HUES6 (cell line): ENCODE data around the gene DPP7.
"Not testable (repeated sequence)": the region's sequence is repeated elsewhere in the genome, so short reads cannot be mapped to it uniquely, and the experiment has no call there.

Experiments
- H3K27ac ChIP-seq: 2 replicates; pipeline ENCODE4 v1.7.0; 2013; ENCODE audit warnings: low read depth, mild to moderate bottlenecking, low read length, inconsistent platforms
- H3K27me3 ChIP-seq: 2 replicates; pipeline ENCODE4 v1.6.1; 2013; ENCODE audit warnings: low read length; ENCODE audit not compliant: control insufficient read depth, insufficient read depth
- H3K36me3 ChIP-seq: 2 replicates; pipeline ENCODE4 v1.6.1; 2013; ENCODE audit warnings: low read length; ENCODE audit not compliant: control insufficient read depth, insufficient read depth
- H3K4me1 ChIP-seq: 2 replicates; pipeline ENCODE4 v1.6.1; 2013; ENCODE audit warnings: low read length; ENCODE audit not compliant: control insufficient read depth, insufficient read depth
- H3K4me3 ChIP-seq: 2 replicates; pipeline ENCODE4 v1.5.1; 2013; ENCODE audit warnings: low read depth, low read length
- H3K9ac ChIP-seq: one replicate; pipeline ENCODE4 v1.6.1; 2013; ENCODE audit warnings: mild to moderate bottlenecking, low read length
- H3K9me3 ChIP-seq: 2 replicates; pipeline ENCODE4 v1.6.1; 2013; ENCODE audit warnings: low read depth, low read length; ENCODE audit not compliant: control insufficient read depth, insufficient read depth

Gene DPP7

GRCh38 chr9:137064027-137064879 lies 50.3 kb downstream of the DPP7 start:
- Histone ChIP-seq H3K9ac (no peak overlapping the region), H3K27me3 (peaks cover 6% of the 10 kb centered on the region; the same call in 1 of the 2 replicates), H3K9me3 (no peaks in the 10 kb centered on the region), H3K4me1 (peaks cover 17% of the 10 kb centered on the region), H3K27ac (no peak overlapping the region), H3K36me3 (peaks cover 23% of the 10 kb centered on the region), H3K4me3 (no peak overlapping the region)

GRCh38 chr9:137063311-137064026 lies 51.1 kb downstream of the DPP7 start:
- Histone ChIP-seq H3K27me3 (peaks cover 5% of the 10 kb centered on the region; the same call in 1 of the 2 replicates), H3K9me3 (no peaks in the 10 kb centered on the region), H3K36me3 (peaks cover 23% of the 10 kb centered on the region), H3K4me1 (peaks cover 9% of the 10 kb centered on the region), H3K27ac (no peak overlapping the region), H3K4me3 (no peak overlapping the region), H3K9ac (no peak overlapping the region)

GRCh38 chr9:137062798-137063197 lies 51.7 kb downstream of the DPP7 start:
- H3K27ac ChIP-seq, H3K4me1 ChIP-seq, H3K4me3 ChIP-seq, H3K9me3 ChIP-seq, H3K27me3 ChIP-seq, H3K9ac ChIP-seq: not testable (repeated sequence)
- peaks cover 23% of the 10 kb centered on the region for H3K36me3 ChIP-seq

GRCh38 chr9:137062384-137062783 lies 52.1 kb downstream of the DPP7 start:
- Histone ChIP-seq H3K27ac (no peak overlapping the region), H3K9ac (no peak overlapping the region), H3K9me3 (no peaks in the 10 kb centered on the region), H3K4me3 (no peak overlapping the region), H3K36me3 (peaks cover 23% of the 10 kb centered on the region), H3K27me3 (peaks cover 6% of the 10 kb centered on the region; the same call in 1 of the 2 replicates), H3K4me1 (peaks cover 3% of the 10 kb centered on the region; the same call in 1 of the 2 replicates)
